ENCODE data around the gene LASP1.

Gene LASP1

GRCh38 chr17:38870259-38871165 lies 654 bp downstream of the LASP1 start:
- peak; percentile 60 for DNase-seq (ENCODE audit: low read depth)

GRCh38 chr17:38871247-38872015 lies 1.6 kb downstream of the LASP1 start:
- DNase-seq (ENCODE audit: low read depth) = peak; percentile 71

GRCh38 chr17:38872027-38872511 lies 2.2 kb downstream of the LASP1 start:
- no peak for DNase-seq (ENCODE audit: low read depth)

- no peak for DNase-seq (ENCODE audit: low read depth)
Observed at GRCh38 chr17:38872671-38873385, 3.0 kb downstream of the LASP1 start.

GRCh38 chr17:38873640-38874380 lies 4.0 kb downstream of the LASP1 start:
- DNase-seq (ENCODE audit: low read depth) = no peak

- DNase-seq (ENCODE audit: low read depth) = no peak
Observed at GRCh38 chr17:38874505-38875400, 4.9 kb downstream of the LASP1 start.

- no peak for DNase-seq (ENCODE audit: low read depth)
Observed at GRCh38 chr17:38875477-38876075, 5.7 kb downstream of the LASP1 start.

- DNase-seq (ENCODE audit: low read depth) = no peak
Observed at GRCh38 chr17:38877130-38877851, 7.4 kb downstream of the LASP1 start.

- no peak for DNase-seq (ENCODE audit: low read depth)
Observed at GRCh38 chr17:38879878-38880665, 10.2 kb downstream of the LASP1 start.

- peak; percentile 54 for DNase-seq (ENCODE audit: low read depth)
Observed at GRCh38 chr17:38881600-38882191, 11.8 kb downstream of the LASP1 start.

GRCh38 chr17:38882870-38883269 lies 13.0 kb downstream of the LASP1 start:
- DNase-seq (ENCODE audit: low read depth) = no peak

- no peak for DNase-seq (ENCODE audit: low read depth)
Observed at GRCh38 chr17:38883592-38884526, 14.0 kb downstream of the LASP1 start.

GRCh38 chr17:38885044-38885727 lies 15.3 kb downstream of the LASP1 start:
- no peak for DNase-seq (ENCODE audit: low read depth)

- DNase-seq (ENCODE audit: low read depth) = no peak
Observed at GRCh38 chr17:38885728-38886642, 16.1 kb downstream of the LASP1 start.

GRCh38 chr17:38886643-38887010 lies 16.8 kb downstream of the LASP1 start:
- no peak for DNase-seq (ENCODE audit: low read depth)

Measured in activated T-cell treated with anti-CD3 and anti-CD28 coated beads for 24 hours (primary cell).